Karpas-422 (cell line): ENCODE results near the gene NLGN3. TPM values are rescaled to one million over a fixed set of nuclear protein-coding genes. Genes with fewer than 3 reads are reported as not detected.

ENCODE experiments used
- DNase-seq: peaks from one replicate; pipeline ENCODE4 v3.0.0-alpha.2; 2015
- H2AFZ ChIP-seq: fragments of 200-600 bp; sonication (generic); 2 replicates; pipeline ENCODE4 v1.6.1; 2014; ENCODE audit warnings: antibody characterized with exemption, low read length, mixed read lengths
- H3K27ac ChIP-seq: fragments of 200-600 bp; sonication (generic); 2 replicates; pipeline ENCODE4 v1.5.1; 2014; ENCODE audit warnings: mild to moderate bottlenecking, low read length, moderate library complexity
- H3K27me3 ChIP-seq: fragments of 200-600 bp; sonication (generic); 2 replicates; pipeline ENCODE4 v1.6.1; 2014; ENCODE audit warnings: low read length, mixed read lengths
- H3K36me3 ChIP-seq: fragments of 200-600 bp; sonication (generic); 2 replicates; pipeline ENCODE4 v1.6.1; 2014; ENCODE audit warnings: low read length, mixed read lengths; ENCODE audit not compliant: insufficient read depth
- H3K4me1 ChIP-seq: fragments of 200-600 bp; sonication (generic); 2 replicates; pipeline ENCODE4 v1.6.1; 2014; ENCODE audit warnings: mild to moderate bottlenecking, low read length, mixed read lengths
- H3K4me2 ChIP-seq: fragments of 200-600 bp; sonication (generic); 2 replicates; pipeline ENCODE4 v1.6.1; 2014; ENCODE audit warnings: low read length, low read depth, mild to moderate bottlenecking; ENCODE audit not compliant: poor library complexity, severe bottlenecking
- H3K4me3 ChIP-seq: fragments of 200-600 bp; sonication (generic); 2 replicates; pipeline ENCODE4 v1.5.1; 2014; ENCODE audit warnings: mild to moderate bottlenecking, antibody characterized with exemption, low read length, mixed read lengths
- H3K79me2 ChIP-seq: fragments of 200-600 bp; sonication (generic); 2 replicates; pipeline ENCODE4 v1.6.1; 2014; ENCODE audit warnings: mild to moderate bottlenecking, low read length, mixed read lengths
- H3K9ac ChIP-seq: fragments of 200-600 bp; sonication (generic); 2 replicates; pipeline ENCODE4 v1.6.0; 2014; ENCODE audit warnings: low read length
- H3K9me2 ChIP-seq: fragments of 200-600 bp; sonication (generic), shearing (Covaris generic); replicated peaks from 2 replicates; pipeline ENCODE4 v1.6.0; 2014; ENCODE audit warnings: mild to moderate bottlenecking, low read length, moderate library complexity; ENCODE audit not compliant: insufficient read depth
- H3K9me3 ChIP-seq: fragments of 300-700, 200-600 bp; sonication (generic); 2 replicates; pipeline ENCODE4 v1.6.1; 2014; ENCODE audit warnings: low read length, mixed read lengths
- H4K20me1 ChIP-seq: fragments of 200-600 bp; sonication (generic); 2 replicates; pipeline ENCODE4 v1.6.1; 2014; ENCODE audit warnings: mild to moderate bottlenecking, antibody characterized with exemption, low read length, low read depth; ENCODE audit not compliant: insufficient read depth
- small RNA-seq: library from RNA; depleted of rRNA; stranded (forward); fragments of <200 nt; gene quantifications from one replicate; pipeline ENCODE3, GENCODE V24; 2014
- total RNA-seq: library from RNA; depleted of rRNA; stranded (reverse); fragments of >200 nt; shearing (Covaris generic); gene quantifications from 2 replicates; pipeline ENCODE4 v1.2.3, GENCODE V29; 2014; ENCODE audit warnings: low replicate concordance; rRNA removed

NLGN3 gene
- total RNA-seq, 1 experiment from 2014 or later: 0.86 TPM

GRCh38 chrX:71215338-71215912, 70.8 kb downstream of the NLGN3 start:
- no peak overlapping the region for H3K4me3 ChIP-seq
- no peak overlapping the region for H3K27ac ChIP-seq
- H3K36me3 ChIP-seq: no peaks in the 10 kb centered on the region
- H3K27me3 ChIP-seq: no peaks in the 10 kb centered on the region
- no peaks in the 10 kb centered on the region for H3K9me3 ChIP-seq
- H3K9ac ChIP-seq: no peak overlapping the region
- no peaks in the 10 kb centered on the region for H3K79me2 ChIP-seq
- H4K20me1 ChIP-seq: no peaks in the 10 kb centered on the region
- H3K9me2 ChIP-seq: no peaks in the 10 kb centered on the region
- H3K4me1 ChIP-seq: no peaks in the 10 kb centered on the region
- H3K4me2 ChIP-seq: no peak overlapping the region
- DNase-seq: no peak
- no peak overlapping the region for H2AFZ ChIP-seq

GRCh38 chrX:71216485-71216884, 71.8 kb downstream of the NLGN3 start:
- no peak overlapping the region for H3K4me3 ChIP-seq
- no peak overlapping the region for H3K9ac ChIP-seq
- no peak overlapping the region for H3K4me2 ChIP-seq
- H3K79me2 ChIP-seq: no peaks in the 10 kb centered on the region
- H3K4me1 ChIP-seq: no peaks in the 10 kb centered on the region
- no peaks in the 10 kb centered on the region for H3K36me3 ChIP-seq
- peak overlapping the region; percentile 56; the same call in 1 of the 2 replicates for H2AFZ ChIP-seq
- H3K9me3 ChIP-seq: no peaks in the 10 kb centered on the region
- H3K27me3 ChIP-seq: no peaks in the 10 kb centered on the region
- no peak overlapping the region for H3K27ac ChIP-seq
- DNase-seq: no peak
- H3K9me2 ChIP-seq: no peaks in the 10 kb centered on the region
- H4K20me1 ChIP-seq: no peaks in the 10 kb centered on the region

- Histone ChIP-seq H3K27ac (no peak overlapping the region), H3K27me3 (no peaks in the 10 kb centered on the region), H3K4me2 (no peak overlapping the region), H3K4me1 (no peaks in the 10 kb centered on the region), H3K9me3 (no peaks in the 10 kb centered on the region), H3K79me2 (no peaks in the 10 kb centered on the region), H3K4me3 (no peak overlapping the region), H3K36me3 (no peaks in the 10 kb centered on the region), H2AFZ (no peak overlapping the region), H3K9me2 (no peaks in the 10 kb centered on the region), H4K20me1 (no peaks in the 10 kb centered on the region), H3K9ac (no peak overlapping the region)
- DNase-seq: no peak
These were observed 72.7 kb downstream of the NLGN3 start for GRCh38 chrX:71217298-71217697.

Small RNAs within 50 kb of the gene (small RNA-seq; reads per million reads assigned to genes)
- not detected for gene CXorf65

Other genes with a start within 250 kb of the NLGN3 start
- gene TEX11, start 236.1 kb upstream of the NLGN3 start, total RNA-seq: not detected in 2 replicates
- not detected in 2 replicates for gene SLC7A3, start 213.7 kb upstream of the NLGN3 start, total RNA-seq
- gene SNX12, start 76.5 kb upstream of the NLGN3 start, total RNA-seq: 18.9 and 38.3 TPM in 2 replicates
- gene FOXO4, start 49.0 kb upstream of the NLGN3 start, total RNA-seq: 4.5 and 9.5 TPM in 2 replicates
- 0.36 TPM in 1 of 2 replicates, not detected in the other for gene CXorf65, start 38.1 kb upstream of the NLGN3 start, total RNA-seq
- gene IL2RG, start 33.3 kb upstream of the NLGN3 start, total RNA-seq: 4.3 and 9.1 TPM in 2 replicates
- 32.7 and 35.2 TPM in 2 replicates for gene MED12, start 26.2 kb upstream of the NLGN3 start, total RNA-seq
- gene GJB1, start 78.4 kb downstream of the NLGN3 start, total RNA-seq: not detected in 2 replicates
- gene ZMYM3, start 109.3 kb downstream of the NLGN3 start, total RNA-seq: 28.3 and 29.1 TPM in 2 replicates
- gene NONO, start 138.8 kb downstream of the NLGN3 start, total RNA-seq: 335 and 360 TPM in 2 replicates
- gene ITGB1BP2, start 156.9 kb downstream of the NLGN3 start, total RNA-seq: 2.7 and 3.8 TPM in 2 replicates
- gene TAF1, start 221.5 kb downstream of the NLGN3 start, total RNA-seq: 60.8 and 61.8 TPM in 2 replicates